K562 (cell line): ENCODE measurements around the gene UBE2O. TPM values are rescaled to one million over a fixed set of nuclear protein-coding genes. Genes with fewer than 3 reads are reported as not detected.

ENCODE experiments used
- ATAC-seq: fragments of 200-7000 bp; cut with Tn5 transposase; 3 replicates; pipeline ENCODE4 v1.9.1; 2020; ENCODE audit warnings: moderate library complexity
- BruUV-seq: library from RNA; stranded (reverse); fragments of 400-500 nt; replicated peaks from 2 replicates; lab custom pipeline; 2021; lab: Mats Ljungman, UMichigan
- CTCF ChIA-PET: fragments of 300-600 bp; formaldehyde crosslinking; extraction: SDS; loops from one replicate; lab custom pipeline; 2021; ENCODE audit warnings: low intra/inter-chr PET ratio; lab: Yijun Ruan, JAX
- POLR2A ChIA-PET: fragments of 300-600, 350-650 bp; sonication (Branson Sonifier 250); formaldehyde crosslinking; extraction: SDS; loops from one replicate; lab custom pipeline; 2021; ENCODE audit warnings: antibody characterized with exemption, inconsistent platforms; lab: Yijun Ruan, JAX
- DNase-seq, 4 experiments: peaks; one replicate each; pipeline versions ENCODE4 v3.0.0 to v3.0.0-alpha.2; 2011 to 2018; ENCODE audit warnings: low spot score in 3 of 4, mixed read lengths in 3 of 4; ENCODE audit errors: extremely low read depth in 1 of 4
- FAIRE-seq: peaks from 2 replicates; lab custom pipeline; 2011; peaks lifted over from hg19 to GRCh38; lab: Jason Lieb, UNC
- H2AFZ ChIP-seq: 2 replicates; pipeline ENCODE4 v1.6.0; 2011; ENCODE audit warnings: low read depth, low read length, control low read depth, inconsistent platforms
- H3K27ac ChIP-seq: fragments of 200-600 bp; 3 replicates; pipeline ENCODE4 v1.8.0; 2011; ENCODE audit warnings: low read depth, mild to moderate bottlenecking, control low read depth, inconsistent platforms, low read length, moderate library complexity, mixed read lengths; ENCODE audit errors: extremely low read depth
- H3K27me3 ChIP-seq, 2 experiments: fragments of 300-600 bp in 1 of 2; 2 replicates in 1 of 2; 3 replicates in 1 of 2; pipeline versions ENCODE4 v1.6.0 to v1.8.0; 2011; ENCODE audit warnings: inconsistent platforms in 2 of 2, low read length in 2 of 2, mild to moderate bottlenecking in 1 of 2, mixed read lengths in 1 of 2, moderate library complexity in 1 of 2; ENCODE audit not compliant: control insufficient read depth in 2 of 2, insufficient read depth in 2 of 2
- H3K36me3 ChIP-seq: fragments of 300-600 bp; 3 replicates; pipeline ENCODE4 v1.8.0; 2011; ENCODE audit warnings: mild to moderate bottlenecking, low read length, inconsistent platforms; ENCODE audit not compliant: control insufficient read depth, insufficient read depth
- H3K4me1 ChIP-seq, 2 experiments: fragments of 200-600 bp in 1 of 2; replicated peaks in 1 of 2; 2 replicates in 1 of 2; 3 replicates in 1 of 2; pipeline versions ENCODE4 v1.5.1 to v1.8.0; 2011; ENCODE audit warnings: inconsistent platforms in 2 of 2, low read length in 2 of 2, mild to moderate bottlenecking in 1 of 2, mixed read lengths in 1 of 2, moderate library complexity in 1 of 2; ENCODE audit not compliant: control insufficient read depth in 2 of 2, insufficient read depth in 2 of 2
- H3K4me2 ChIP-seq: 2 replicates; pipeline ENCODE4 v1.6.1; 2011; ENCODE audit warnings: low read length, control low read depth, inconsistent platforms, mixed read lengths; ENCODE audit not compliant: insufficient read depth
- H3K4me3 ChIP-seq: fragments of 200-600 bp; sonication (generic), shearing (Covaris generic); 2 replicates; pipeline ENCODE4 v1.5.1; 2016; ENCODE audit warnings: control low read depth, inconsistent platforms
- H3K79me2 ChIP-seq: fragments of 200-600 bp; 3 replicates; pipeline ENCODE4 v1.8.0; 2011; ENCODE audit warnings: low read length, inconsistent platforms; ENCODE audit not compliant: control insufficient read depth, insufficient read depth
- H3K9ac ChIP-seq, 2 experiments: 2 replicates each; pipeline versions ENCODE4 v1.6.0 to v1.6.1; 2011; ENCODE audit warnings: low read depth in 2 of 2, low read length in 2 of 2, control low read depth in 1 of 2, inconsistent platforms in 1 of 2, mild to moderate bottlenecking in 1 of 2, mixed read lengths in 1 of 2; ENCODE audit not compliant: insufficient read depth in 1 of 2
- H3K9me1 ChIP-seq: one replicate; pipeline ENCODE4 v1.6.0; 2011; ENCODE audit warnings: inconsistent platforms, mild to moderate bottlenecking, low read length, moderate library complexity; ENCODE audit not compliant: control insufficient read depth, insufficient read depth
- H3K9me3 ChIP-seq: replicated peaks from 2 replicates; pipeline ENCODE4 v1.5.1; 2011; ENCODE audit warnings: low read depth, low read length, inconsistent platforms; ENCODE audit not compliant: control insufficient read depth, insufficient read depth
- H4K20me1 ChIP-seq: replicated peaks from 2 replicates; pipeline ENCODE4 v1.6.1; 2011; ENCODE audit warnings: low read length, inconsistent platforms, mixed read lengths; ENCODE audit not compliant: control insufficient read depth, insufficient read depth
- CCAR2 ChIP-seq: fragments of 200-400 bp; formaldehyde crosslinking; IDR thresholded peaks from 2 replicates; pipeline ENCODE4 v1.6.1; 2017; ENCODE audit warnings: mild to moderate bottlenecking, low read depth, low read length
- DPF2 ChIP-seq: fragments of 450-650 bp; IDR thresholded peaks from 2 replicates; pipeline ENCODE4 v1.6.1; 2016
- EHMT2 ChIP-seq: fragments of 450-650 bp; IDR thresholded peaks from 2 replicates; pipeline ENCODE4 v1.6.1; 2018; ENCODE audit warnings: antibody characterized with exemption
- HDAC2 ChIP-seq: fragments of 450-650 bp; IDR thresholded peaks from 2 replicates; pipeline ENCODE4 v1.6.1; 2016; ENCODE audit warnings: mild to moderate bottlenecking
- HIVEP1 ChIP-seq: fragments of 250-450 bp; sonication (Bioruptor Pico); IDR thresholded peaks from 2 replicates; pipeline ENCODE4 v1.4.0; 2020; ENCODE audit warnings: mild to moderate bottlenecking
- HNRNPK ChIP-seq: fragments of 200-400 bp; formaldehyde crosslinking; IDR thresholded peaks from one replicate; pipeline ENCODE4 v1.6.1; 2018; ENCODE audit warnings: mild to moderate bottlenecking, low read depth, low read length; ENCODE audit not compliant: poor library complexity, severe bottlenecking
- LARP7 ChIP-seq: fragments of 450-650 bp; IDR thresholded peaks from 2 replicates; pipeline ENCODE4 v1.6.1; 2016
- MEIS2 ChIP-seq: fragments of 450-650 bp; IDR thresholded peaks from 2 replicates; pipeline ENCODE4 v1.6.1; 2014; ENCODE audit warnings: mild to moderate bottlenecking; ENCODE audit not compliant: partially characterized antibody
- TFAM ChIP-seq: fragments of 250-450 bp; sonication (Bioruptor Pico); conservative IDR thresholded peaks from 2 replicates; pipeline ENCODE4 v1.5.0; 2021; ENCODE audit warnings: mild to moderate bottlenecking, moderate library complexity
- ZNF561 ChIP-seq: fragments of 450-650 bp; formaldehyde crosslinking; conservative IDR thresholded peaks from 2 replicates; pipeline ENCODE4 v1.4.0; 2020; ENCODE audit warnings: mild to moderate bottlenecking, moderate library complexity
- ZNF583 ChIP-seq: fragments of 250-450 bp; sonication (Bioruptor Pico); IDR thresholded peaks from 2 replicates; pipeline ENCODE4 v1.4.0; 2020
- ZNF79 ChIP-seq: fragments of 250-450 bp; sonication (Bioruptor Pico); IDR thresholded peaks from 2 replicates; pipeline ENCODE4 v1.4.0; 2020; ENCODE audit warnings: low read depth, mild to moderate bottlenecking, moderate library complexity
- WGBS: fragments of 100-300 bp; shearing (Covaris generic); methylation state at CpG from one replicate; pipeline ENCODE4 v1.1.6; 2016; ENCODE audit warnings: low coverage, mixed read lengths; ENCODE audit not compliant: insufficient coverage; ENCODE audit errors: missing lambda C conversion rate; 5-methylcytosine and 5-hydroxymethylcytosine counted together
- in situ Hi-C: fragments of 300-500 bp; cut with MboI; formaldehyde crosslinking; loops from 4 replicates; pipeline ENCODE4 v1.15.0; 2018; ENCODE audit warnings: inconsistent platforms, mixed read lengths
- intact Hi-C: fragments of 100-400 bp; cut with micrococcal nuclease; formaldehyde crosslinking; loops from 2 replicates; pipeline ENCODE4 v1.14.2; 2022
- polyA plus RNA-seq, 8 experiments: library from polyadenylated mRNA; depleted of rRNA in 4 of 8; stranded (reverse) in 5 of 8; unstranded in 3 of 8; fragments of >200 nt; fragmentation: Nextera tagmentation in 2 of 8; fragmentation: Illumina TruSeq in 1 of 8; extraction: Ambion mirVana in 2 of 8; extraction: Trizol in 1 of 8; gene quantifications; 2 replicates each; pipeline versions ENCODE4 v1.2.1 to v1.2.3, GENCODE V29; 2011 to 2014; ENCODE audit warnings: inconsistent platforms in 1 of 8, missing spikeins in 1 of 8
- total RNA-seq, 7 experiments: library from RNA; depleted of rRNA in 6 of 7; stranded (reverse); fragments of >200 nt in 6 of 7; fragmentation: Illumina TruSeq in 2 of 7; extraction: Trizol in 2 of 7; gene quantifications; 2 replicates each; pipeline versions ENCODE4 v1.2.1 to v1.2.3, GENCODE V29; 2011 to 2021; ENCODE audit warnings: low replicate concordance in 1 of 7
- TF ChIP-seq, protein P1 (sequence below): fragments of 250-450 bp; sonication (Bioruptor Pico); IDR thresholded peaks from 2 replicates; pipeline ENCODE4 v1.5.0; 2020; ENCODE audit warnings: mild to moderate bottlenecking
- TF ChIP-seq, protein P2 (sequence below): IDR thresholded peaks from 2 replicates; pipeline ENCODE4 v1.6.1; 2014; ENCODE audit warnings: antibody characterized with exemption
- TF ChIP-seq, protein P3 (sequence below): sonication (generic); formaldehyde crosslinking; IDR thresholded peaks from 2 replicates; pipeline ENCODE4 v1.9.0; 2022; ENCODE audit warnings: mild to moderate bottlenecking, missing genetic modification reagents
- TF ChIP-seq, protein P4 (sequence below): fragments of 250-450 bp; sonication (Bioruptor Pico); IDR thresholded peaks from 2 replicates; pipeline ENCODE4 v1.5.1; 2021; ENCODE audit warnings: mild to moderate bottlenecking

Gene UBE2O
- total and polyA plus RNA-seq, 9 of the 15 experiments (the other 6 are each of a cell fraction or from before 2014, with no cell fraction given): 1.6 to 39.7 (median 13.3) TPM

DNA sequence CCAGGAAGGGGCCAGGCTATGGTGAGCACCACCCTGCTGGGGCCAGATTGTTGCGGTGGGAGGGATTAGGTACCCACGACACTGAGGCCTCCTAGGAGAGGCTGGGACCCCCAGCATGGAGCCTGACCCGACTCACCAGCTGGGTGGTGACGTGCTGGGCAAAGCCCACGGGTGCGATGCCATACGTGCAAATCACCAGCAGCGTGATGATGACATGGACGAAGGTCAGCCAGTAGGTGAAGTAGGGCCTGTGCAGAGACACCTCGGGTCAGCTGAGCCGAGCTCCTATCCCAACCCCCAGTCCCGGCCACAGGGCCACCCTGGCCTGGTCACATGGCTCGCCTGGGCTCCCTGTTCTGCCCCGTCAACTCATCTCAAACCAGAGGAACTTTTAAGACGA, 21.9 kb upstream of the UBE2O start:
- DNase-seq (no peak), ATAC-seq (no peak), FAIRE-seq (no peak)
- Histone ChIP-seq H4K20me1 (peaks cover 4% of the 10 kb centered on the region; the same call in 1 of the 2 replicates), H3K9me1 (peaks cover 2% of the 10 kb centered on the region), H3K4me1 (peaks cover 0 to 57% of the 10 kb centered on the region in 2 experiments; a peak in 2 of 5 replicates), H3K27me3 (peaks cover 10 to 52% of the 10 kb centered on the region in 2 experiments; a peak in 4 of 5 replicates), H3K36me3 (no peaks in the 10 kb centered on the region), H3K9ac (peak overlapping the region in 1 of 2 experiments; percentile 48; a peak in 1 of 4 replicates), H3K27ac (no peak overlapping the region), H2AFZ (no peak overlapping the region), H3K79me2 (no peaks in the 10 kb centered on the region), H3K4me2 (no peak overlapping the region), H3K4me3 (no peak overlapping the region), H3K9me3 (no peaks in the 10 kb centered on the region)
- ChIA-PET POLR2A (interaction anchor here (0.5 to 1.4 kb wide), 5 partner anchors 11 to 716 kb away, joined by 3 to 5 read pairs (median 3); no protein-coding TSS in a partner anchor), CTCF (no interaction called here)
- intact Hi-C loops (no loop called here), in situ Hi-C loops (no loop called here)
- WGBS: 46% methylated on average over 15 of the region's 15 CpGs
- no TSS peak for BruUV-seq
- TF ChIP-seq ZNF561 (CRISPR knock-in tag) (no peak), LARP7 (no peak), HDAC2 (no peak), HIVEP1 (CRISPR knock-in tag) (no peak), HNRNPK (no peak), MEIS2 (no peak), EHMT2 (no peak), CCAR2 (no peak), TFAM (CRISPR knock-in tag) (no peak), ZNF79 (no peak), ZNF583 (no peak), DPF2 (no peak)
- TF ChIP-seq, protein P1, sequence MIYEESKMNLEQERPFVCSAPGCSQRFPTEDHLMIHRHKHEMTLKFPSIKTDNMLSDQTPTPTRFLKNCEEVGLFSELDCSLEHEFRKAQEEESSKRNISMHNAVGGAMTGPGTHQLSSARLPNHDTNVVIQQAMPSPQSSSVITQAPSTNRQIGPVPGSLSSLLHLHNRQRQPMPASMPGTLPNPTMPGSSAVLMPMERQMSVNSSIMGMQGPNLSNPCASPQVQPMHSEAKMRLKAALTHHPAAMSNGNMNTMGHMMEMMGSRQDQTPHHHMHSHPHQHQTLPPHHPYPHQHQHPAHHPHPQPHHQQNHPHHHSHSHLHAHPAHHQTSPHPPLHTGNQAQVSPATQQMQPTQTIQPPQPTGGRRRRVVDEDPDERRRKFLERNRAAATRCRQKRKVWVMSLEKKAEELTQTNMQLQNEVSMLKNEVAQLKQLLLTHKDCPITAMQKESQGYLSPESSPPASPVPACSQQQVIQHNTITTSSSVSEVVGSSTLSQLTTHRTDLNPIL (CRISPR knock-in tag): no peak
- TF ChIP-seq, protein P2, sequence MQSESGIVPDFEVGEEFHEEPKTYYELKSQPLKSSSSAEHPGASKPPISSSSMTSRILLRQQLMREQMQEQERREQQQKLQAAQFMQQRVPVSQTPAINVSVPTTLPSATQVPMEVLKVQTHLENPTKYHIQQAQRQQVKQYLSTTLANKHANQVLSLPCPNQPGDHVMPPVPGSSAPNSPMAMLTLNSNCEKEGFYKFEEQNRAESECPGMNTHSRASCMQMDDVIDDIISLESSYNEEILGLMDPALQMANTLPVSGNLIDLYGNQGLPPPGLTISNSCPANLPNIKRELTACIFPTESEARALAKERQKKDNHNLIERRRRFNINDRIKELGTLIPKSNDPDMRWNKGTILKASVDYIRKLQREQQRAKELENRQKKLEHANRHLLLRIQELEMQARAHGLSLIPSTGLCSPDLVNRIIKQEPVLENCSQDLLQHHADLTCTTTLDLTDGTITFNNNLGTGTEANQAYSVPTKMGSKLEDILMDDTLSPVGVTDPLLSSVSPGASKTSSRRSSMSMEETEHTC: no peak
- TF ChIP-seq, protein P3, sequence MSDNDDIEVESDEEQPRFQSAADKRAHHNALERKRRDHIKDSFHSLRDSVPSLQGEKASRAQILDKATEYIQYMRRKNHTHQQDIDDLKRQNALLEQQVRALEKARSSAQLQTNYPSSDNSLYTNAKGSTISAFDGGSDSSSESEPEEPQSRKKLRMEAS: no peak
- TF ChIP-seq, protein P4, sequence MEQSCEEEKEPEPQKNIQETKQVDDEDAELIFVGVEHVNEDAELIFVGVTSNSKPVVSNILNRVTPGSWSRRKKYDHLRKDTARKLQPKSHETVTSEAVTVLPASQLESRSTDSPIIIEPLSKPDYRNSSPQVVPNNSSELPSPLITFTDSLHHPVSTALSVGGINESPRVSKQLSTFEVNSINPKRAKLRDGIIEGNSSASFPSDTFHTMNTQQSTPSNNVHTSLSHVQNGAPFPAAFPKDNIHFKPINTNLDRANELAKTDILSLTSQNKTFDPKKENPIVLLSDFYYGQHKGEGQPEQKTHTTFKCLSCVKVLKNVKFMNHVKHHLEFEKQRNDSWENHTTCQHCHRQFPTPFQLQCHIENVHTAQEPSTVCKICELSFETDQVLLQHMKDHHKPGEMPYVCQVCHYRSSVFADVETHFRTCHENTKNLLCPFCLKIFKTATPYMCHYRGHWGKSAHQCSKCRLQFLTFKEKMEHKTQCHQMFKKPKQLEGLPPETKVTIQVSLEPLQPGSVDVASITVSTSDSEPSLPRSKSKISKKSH (CRISPR knock-in tag): no peak
